ENCODE results near the gene CDH8.

DNA sequence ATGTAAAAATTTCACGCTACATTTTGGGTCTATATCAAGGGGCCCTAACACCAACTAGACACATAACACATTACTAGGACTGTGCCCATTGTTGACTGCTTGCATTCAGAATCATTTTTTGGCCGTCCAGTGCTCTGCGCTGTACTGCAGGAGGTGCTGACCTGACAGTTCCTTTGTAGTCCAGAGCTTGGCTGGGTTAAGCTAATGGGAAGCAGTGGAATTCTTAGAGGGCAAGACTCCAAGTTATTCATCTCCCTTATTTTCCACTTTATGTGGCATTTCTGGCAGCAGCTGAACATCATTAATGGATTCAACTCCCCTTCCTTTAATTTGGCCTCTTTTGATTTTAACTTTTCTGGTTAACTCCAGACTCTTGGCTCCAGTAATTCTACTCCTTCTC, 351.7 kb downstream of the CDH8 start:
- no peak for TF ChIP-seq POLR2A (IDR thresholded peaks at IDR 0.05)
- TF ChIP-seq, protein P1, sequence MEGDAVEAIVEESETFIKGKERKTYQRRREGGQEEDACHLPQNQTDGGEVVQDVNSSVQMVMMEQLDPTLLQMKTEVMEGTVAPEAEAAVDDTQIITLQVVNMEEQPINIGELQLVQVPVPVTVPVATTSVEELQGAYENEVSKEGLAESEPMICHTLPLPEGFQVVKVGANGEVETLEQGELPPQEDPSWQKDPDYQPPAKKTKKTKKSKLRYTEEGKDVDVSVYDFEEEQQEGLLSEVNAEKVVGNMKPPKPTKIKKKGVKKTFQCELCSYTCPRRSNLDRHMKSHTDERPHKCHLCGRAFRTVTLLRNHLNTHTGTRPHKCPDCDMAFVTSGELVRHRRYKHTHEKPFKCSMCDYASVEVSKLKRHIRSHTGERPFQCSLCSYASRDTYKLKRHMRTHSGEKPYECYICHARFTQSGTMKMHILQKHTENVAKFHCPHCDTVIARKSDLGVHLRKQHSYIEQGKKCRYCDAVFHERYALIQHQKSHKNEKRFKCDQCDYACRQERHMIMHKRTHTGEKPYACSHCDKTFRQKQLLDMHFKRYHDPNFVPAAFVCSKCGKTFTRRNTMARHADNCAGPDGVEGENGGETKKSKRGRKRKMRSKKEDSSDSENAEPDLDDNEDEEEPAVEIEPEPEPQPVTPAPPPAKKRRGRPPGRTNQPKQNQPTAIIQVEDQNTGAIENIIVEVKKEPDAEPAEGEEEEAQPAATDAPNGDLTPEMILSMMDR (IDR thresholded peaks at IDR 0.05) = no peak

Measured in thyroid gland (tissue), 4 donors.